22Rv1 (cell line): ENCODE measurements around the gene PIGN.

Source experiments
- H3K27ac ChIP-seq: fragments of 450-650 bp; 2 replicates; pipeline ENCODE4 v1.5.1; 2017
- ZFX ChIP-seq: fragments of 450-650 bp; IDR thresholded peaks from 2 replicates; pipeline ENCODE4 v1.6.1; 2017; ENCODE audit warnings: antibody characterized with exemption, borderline replicate concordance
- TF ChIP-seq, protein P1 (sequence below): fragments of 450-650 bp; IDR thresholded peaks from 2 replicates; pipeline ENCODE4 v1.5.1; 2017; ENCODE audit warnings: mild to moderate bottlenecking

PIGN gene

GRCh38 chr18:62097698-62098097 is 89.2 kb downstream of the PIGN start:
- no peak for TF ChIP-seq ZFX
- TF ChIP-seq, protein P1, sequence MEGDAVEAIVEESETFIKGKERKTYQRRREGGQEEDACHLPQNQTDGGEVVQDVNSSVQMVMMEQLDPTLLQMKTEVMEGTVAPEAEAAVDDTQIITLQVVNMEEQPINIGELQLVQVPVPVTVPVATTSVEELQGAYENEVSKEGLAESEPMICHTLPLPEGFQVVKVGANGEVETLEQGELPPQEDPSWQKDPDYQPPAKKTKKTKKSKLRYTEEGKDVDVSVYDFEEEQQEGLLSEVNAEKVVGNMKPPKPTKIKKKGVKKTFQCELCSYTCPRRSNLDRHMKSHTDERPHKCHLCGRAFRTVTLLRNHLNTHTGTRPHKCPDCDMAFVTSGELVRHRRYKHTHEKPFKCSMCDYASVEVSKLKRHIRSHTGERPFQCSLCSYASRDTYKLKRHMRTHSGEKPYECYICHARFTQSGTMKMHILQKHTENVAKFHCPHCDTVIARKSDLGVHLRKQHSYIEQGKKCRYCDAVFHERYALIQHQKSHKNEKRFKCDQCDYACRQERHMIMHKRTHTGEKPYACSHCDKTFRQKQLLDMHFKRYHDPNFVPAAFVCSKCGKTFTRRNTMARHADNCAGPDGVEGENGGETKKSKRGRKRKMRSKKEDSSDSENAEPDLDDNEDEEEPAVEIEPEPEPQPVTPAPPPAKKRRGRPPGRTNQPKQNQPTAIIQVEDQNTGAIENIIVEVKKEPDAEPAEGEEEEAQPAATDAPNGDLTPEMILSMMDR = no peak
- H3K27ac ChIP-seq = no peak overlapping the region

GRCh38 chr18:62091487-62092120 is 95.3 kb downstream of the PIGN start:
- TF ChIP-seq, protein P1 = no peak
- no peak for TF ChIP-seq ZFX
- H3K27ac ChIP-seq = no peak overlapping the region

DNA sequence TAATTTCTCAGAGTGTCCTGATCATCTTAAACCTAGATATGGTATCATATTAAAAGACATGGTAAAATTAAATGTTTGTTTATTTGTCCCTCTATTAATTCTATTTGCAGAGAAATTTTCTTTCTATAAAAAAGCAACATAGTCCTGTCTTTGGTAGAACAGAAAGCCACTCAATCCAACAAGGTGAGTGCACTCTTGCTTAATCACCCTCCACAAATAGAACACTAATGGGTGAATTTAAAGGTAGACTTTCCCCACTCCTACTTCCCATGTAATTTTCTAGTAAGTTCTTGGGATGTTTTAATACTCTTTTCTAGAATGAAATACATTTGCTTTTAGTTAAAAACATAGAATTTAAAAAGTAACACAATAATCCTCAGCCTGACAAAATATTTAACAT is 97.7 kb downstream of the PIGN start:
- TF ChIP-seq ZFX = no peak
- TF ChIP-seq, protein P1 = no peak
- H3K27ac ChIP-seq = no peak overlapping the region

DNA sequence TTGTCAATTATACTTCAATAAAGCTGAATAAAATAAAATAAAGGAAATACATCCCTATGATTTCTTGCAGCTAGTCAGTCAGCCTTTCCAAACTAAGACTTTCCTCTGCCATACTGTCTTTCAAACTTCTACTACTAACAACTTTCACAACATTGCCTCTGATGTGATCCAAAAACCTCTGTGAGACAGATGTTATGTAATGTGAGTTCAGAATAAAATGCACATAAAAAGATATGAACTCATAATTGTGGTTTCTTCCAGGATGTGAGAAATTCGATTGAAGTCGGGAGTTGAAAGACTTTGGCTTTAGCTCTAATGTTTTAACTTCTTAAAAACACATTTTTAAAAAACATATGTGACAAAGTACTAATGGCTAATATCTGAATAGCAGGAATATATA is 98.7 kb downstream of the PIGN start:
- TF ChIP-seq, protein P1 = no peak
- no peak for TF ChIP-seq ZFX
- no peak overlapping the region for H3K27ac ChIP-seq

- no peak overlapping the region for H3K27ac ChIP-seq
- no peak for TF ChIP-seq ZFX
- TF ChIP-seq, protein P1 = no peak
These were observed 101.1 kb downstream of the PIGN start for GRCh38 chr18:62085756-62086155.

GRCh38 chr18:62081761-62082294 is 105.0 kb downstream of the PIGN start:
- TF ChIP-seq ZFX = no peak
- TF ChIP-seq, protein P1 = no peak
- H3K27ac ChIP-seq = no peak overlapping the region

GRCh38 chr18:62081248-62081647 is 105.6 kb downstream of the PIGN start:
- H3K27ac ChIP-seq = no peak overlapping the region
- TF ChIP-seq, protein P1 = no peak
